Gastroesophageal sphincter (tissue), 4 donors: ENCODE measurements around the gene TNNC2. TPM values are rescaled to one million over a fixed set of nuclear protein-coding genes. Genes with fewer than 3 reads are reported as not detected.

ENCODE experiments used
- ATAC-seq: fragments of 150-250 bp; one replicate; pipeline ENCODE4 v1.9.1; 2016; ENCODE audit warnings: mild to moderate bottlenecking, moderate library complexity
- H3K27ac ChIP-seq, 4 donors: fragments of 200-600 bp; sonication (generic) in 3 of 4; 1 replicate in 3 of 4; 2 replicates in 1 of 4; pipeline ENCODE4 v1.5.1; 2016 to 2019
- H3K27me3 ChIP-seq: fragments of 200-600 bp; sonication (generic); one replicate; pipeline ENCODE4 v1.5.1; 2019
- H3K36me3 ChIP-seq, 2 donors: fragments of 200-600 bp; sonication (generic); one replicate each; pipeline ENCODE4 v1.5.1; 2019; ENCODE audit warnings: control low read depth in 1 of 2
- H3K4me1 ChIP-seq, 3 donors: fragments of 200-600 bp; sonication (generic); 1 replicate in 2 of 3; 2 replicates in 1 of 3; pipeline ENCODE4 v1.5.1; 2016 to 2019; ENCODE audit warnings: control low read depth in 2 of 3
- H3K4me3 ChIP-seq, 2 donors: fragments of 200-600 bp; sonication (generic); one replicate each; pipeline ENCODE4 v1.5.1; 2019; ENCODE audit warnings: mild to moderate bottlenecking in 1 of 2, moderate library complexity in 1 of 2
- H3K9me3 ChIP-seq, 3 donors: fragments of 200-600 bp; sonication (generic); one replicate each; pipeline ENCODE4 v1.5.1; 2017 to 2019; ENCODE audit warnings: control low read depth in 2 of 3
- EP300 ChIP-seq: sonication (generic); formaldehyde crosslinking; IDR thresholded peaks from one replicate; pipeline ENCODE4 v1.6.1; 2017; ENCODE audit warnings: antibody characterized with exemption, mild to moderate bottlenecking
- POLR2A ChIP-seq, 2 donors: fragments of 450-650 bp; IDR thresholded peaks; one replicate each; pipeline ENCODE4 v1.6.1; 2017; ENCODE audit warnings: antibody characterized with exemption in 2 of 2, mild to moderate bottlenecking in 2 of 2, moderate library complexity in 1 of 2
- POLR2AphosphoS5 ChIP-seq: sonication (generic); formaldehyde crosslinking; IDR thresholded peaks from one replicate; pipeline ENCODE4 v1.6.1; 2017; ENCODE audit warnings: antibody characterized with exemption
- WGBS, 2 donors: methylation state at CpG; one replicate each; pipeline ENCODE4 v1.1.5; 2018; ENCODE audit warnings: low coverage in 1 of 2; 5-methylcytosine and 5-hydroxymethylcytosine counted together
- small RNA-seq, 4 donors: library from RNA; depleted of rRNA; stranded (forward); fragments of <200 nt; gene quantifications; one replicate each; pipeline ENCODE3, GENCODE V24; 2016
- total RNA-seq, 4 donors: library from RNA; depleted of rRNA; stranded (reverse); fragments of >200 nt; gene quantifications; one replicate each; pipeline ENCODE4 v1.1.0, GENCODE V29; 2016
- TF ChIP-seq, protein P1 (sequence below), 4 experiments: fragments of 200-600 bp in 2 of 4; fragments of 450-650 bp in 2 of 4; sonication (generic) in 1 of 4; IDR thresholded peaks; one replicate each; pipeline ENCODE4 v1.5.1; 2017 to 2019; ENCODE audit warnings: antibody characterized with exemption in 4 of 4, mild to moderate bottlenecking in 2 of 4, moderate library complexity in 2 of 4

TNNC2 gene
- total RNA-seq, 4 donors from 2014 or later = 1.0 to 6.3 (median 1.3) TPM; not detected in 1

DNA sequence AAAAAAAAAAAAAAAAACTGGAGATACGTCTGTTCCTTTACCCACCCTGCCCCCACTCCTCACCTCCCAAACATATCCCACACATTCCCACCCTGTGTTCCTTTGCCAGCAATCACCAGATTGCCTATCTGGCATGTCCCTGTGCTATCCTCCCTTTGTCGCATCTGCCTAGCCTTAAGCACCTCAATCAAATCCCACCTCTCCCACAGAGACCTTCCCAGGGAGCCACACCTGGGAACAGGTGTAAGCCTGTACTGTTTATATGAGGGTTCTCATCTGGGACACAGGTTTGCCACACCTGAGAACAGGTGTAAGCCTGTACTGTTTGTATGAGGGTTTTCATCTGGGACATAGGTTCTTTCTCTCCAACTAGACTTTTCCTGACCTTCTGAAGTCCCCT is 52.2 kb downstream of the TNNC2 start:
- Histone ChIP-seq H3K27me3 (no peaks in the 10 kb centered on the region), H3K27ac (no peak overlapping the region), H3K4me3 (no peak overlapping the region), H3K36me3 (no peaks in the 10 kb centered on the region), H3K4me1 (peaks cover 12 to 40% (median 21%) of the 10 kb centered on the region in 3 donors), H3K9me3 (no peaks in the 10 kb centered on the region)
- no peak for ATAC-seq
- WGBS, 2 donors = 83% methylated on average over 2 of the region's 2 CpGs; no CpG with 5 or more reads in 1 of the 2 donors
- TF ChIP-seq POLR2AphosphoS5 (no peak), EP300 (no peak), POLR2A (IDR thresholded peaks at IDR 0.05) (no peak)
- TF ChIP-seq, protein P1, sequence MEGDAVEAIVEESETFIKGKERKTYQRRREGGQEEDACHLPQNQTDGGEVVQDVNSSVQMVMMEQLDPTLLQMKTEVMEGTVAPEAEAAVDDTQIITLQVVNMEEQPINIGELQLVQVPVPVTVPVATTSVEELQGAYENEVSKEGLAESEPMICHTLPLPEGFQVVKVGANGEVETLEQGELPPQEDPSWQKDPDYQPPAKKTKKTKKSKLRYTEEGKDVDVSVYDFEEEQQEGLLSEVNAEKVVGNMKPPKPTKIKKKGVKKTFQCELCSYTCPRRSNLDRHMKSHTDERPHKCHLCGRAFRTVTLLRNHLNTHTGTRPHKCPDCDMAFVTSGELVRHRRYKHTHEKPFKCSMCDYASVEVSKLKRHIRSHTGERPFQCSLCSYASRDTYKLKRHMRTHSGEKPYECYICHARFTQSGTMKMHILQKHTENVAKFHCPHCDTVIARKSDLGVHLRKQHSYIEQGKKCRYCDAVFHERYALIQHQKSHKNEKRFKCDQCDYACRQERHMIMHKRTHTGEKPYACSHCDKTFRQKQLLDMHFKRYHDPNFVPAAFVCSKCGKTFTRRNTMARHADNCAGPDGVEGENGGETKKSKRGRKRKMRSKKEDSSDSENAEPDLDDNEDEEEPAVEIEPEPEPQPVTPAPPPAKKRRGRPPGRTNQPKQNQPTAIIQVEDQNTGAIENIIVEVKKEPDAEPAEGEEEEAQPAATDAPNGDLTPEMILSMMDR (IDR thresholded peaks at IDR 0.05) = no peak

Small RNAs within 50 kb of the gene (small RNA-seq; reads per million reads assigned to genes)
- 0 reads per million in 4 donors for gene RNU6ATAC38P

Other genes starting within 250 kb of the TNNC2 start
- not detected for gene WFDC8, start 248.0 kb downstream of the TNNC2 start, total RNA-seq
- gene WFDC10A, start 197.6 kb downstream of the TNNC2 start, total RNA-seq = not detected
- gene WFDC9, start 196.0 kb downstream of the TNNC2 start, total RNA-seq = not detected
- not detected for gene WFDC11, start 157.1 kb downstream of the TNNC2 start, total RNA-seq
- not detected for gene WFDC13, start 125.3 kb downstream of the TNNC2 start, total RNA-seq
- gene WFDC10B, start 122.3 kb downstream of the TNNC2 start, total RNA-seq = not detected
- gene SPINT4, start 105.0 kb downstream of the TNNC2 start, total RNA-seq = not detected
- gene WFDC3, start 35.4 kb downstream of the TNNC2 start, total RNA-seq = 1 to 10 TPM in 1 of 4 donors, not detected in 3; 2.3 TPM
- 10 to 100 TPM; 21.8 to 33.3 (median 27.8) TPM for gene DNTTIP1, start 35.4 kb downstream of the TNNC2 start, total RNA-seq
- gene UBE2C, start 14.7 kb downstream of the TNNC2 start, total RNA-seq = under 1 TPM in 1 of 4 donors, not detected in 3; 0.72 TPM
- gene SNX21, start 6.5 kb upstream of the TNNC2 start, total RNA-seq = 10 to 100 TPM; 45.9 to 76.3 (median 59.7) TPM
- gene ACOT8, start 30.1 kb upstream of the TNNC2 start, total RNA-seq = 10 to 100 TPM; 27.2 to 49.8 (median 29.9) TPM
- 1 to 10 TPM; 2.8 to 5.0 (median 4.4) TPM for gene ZSWIM3, start 30.3 kb upstream of the TNNC2 start, total RNA-seq
- gene ZSWIM1, start 53.9 kb upstream of the TNNC2 start, total RNA-seq = 10 to 100 TPM in 1 of 4 donors, 1 to 10 TPM in 3; 6.6 to 11.9 (median 9.1) TPM
- gene SPATA25, start 60.3 kb upstream of the TNNC2 start, total RNA-seq = 1 to 10 TPM in 3 of 4 donors, not detected in 1; 4.2 to 7.9 (median 5.1) TPM
- gene NEURL2, start 63.9 kb upstream of the TNNC2 start, total RNA-seq = 10 to 100 TPM in 3 of 4 donors, 1 to 10 TPM in 1; 2.2 to 26.4 (median 17.0) TPM
- 10 to 100 TPM; 36.4 to 73.0 (median 56.6) TPM for gene CTSA, start 64.0 kb upstream of the TNNC2 start, total RNA-seq
- gene PLTP, start 84.8 kb upstream of the TNNC2 start, total RNA-seq = 100 to 1,000 TPM in 3 of 4 donors, 10 to 100 TPM in 1; 45.6 to 456 (median 177) TPM
- 10 to 100 TPM; 21.5 to 45.3 (median 39.2) TPM for gene PCIF1, start 107.4 kb upstream of the TNNC2 start, total RNA-seq
- gene ZNF335, start 144.9 kb upstream of the TNNC2 start, total RNA-seq = 10 to 100 TPM in 3 of 4 donors, 1 to 10 TPM in 1; 7.5 to 17.9 (median 16.5) TPM
- 1 to 10 TPM in 2 of 4 donors, under 1 TPM in 1, not detected in 1; 0.15 to 3.9 (median 1.2) TPM for gene MMP9, start 181.6 kb upstream of the TNNC2 start, total RNA-seq
- not detected for gene SLC12A5, start 201.9 kb upstream of the TNNC2 start, total RNA-seq